Ovary (tissue), 3 donors: Measurements from ENCODE around the gene PCDHB5.

Experiments
- CTCF ChIP-seq, 3 donors: fragments of 450-650 bp in 2 of 3; fragments of 200-600 bp in 1 of 3; IDR thresholded peaks; one replicate each; pipeline versions ENCODE4 v1.5.1 to v1.8.0; 2016 to 2022; ENCODE audit warnings: antibody characterized with exemption in 3 of 3, mild to moderate bottlenecking in 1 of 3
- EP300 ChIP-seq: sonication (generic); formaldehyde crosslinking; IDR thresholded peaks from one replicate; pipeline ENCODE4 v1.6.1; 2017; ENCODE audit warnings: antibody characterized with exemption
- donor health status: DM: no; HTN: no; CAD: no.

- TF ChIP-seq CTCF (IDR thresholded peaks at IDR 0.05) (no peak), EP300 (no peak)
Measured at GRCh38 chr5:141095263-141095641, 39.8 kb upstream of the PCDHB5 start.
